Hepatocyte (in vitro differentiated cells): ENCODE data around the gene DSCAML1. TPM values are rescaled to one million over a fixed set of nuclear protein-coding genes. Genes with fewer than 3 reads are reported as not detected.

Source experiments
- DNase-seq: peaks from one replicate; pipeline ENCODE4 v3.0.0-alpha.2; 2016; ENCODE audit warnings: low spot score
- H2AFZ ChIP-seq: fragments of 200-600 bp; sonication (generic); 2 replicates; pipeline ENCODE4 v1.6.0; 2016; ENCODE audit warnings: antibody characterized with exemption, mild to moderate bottlenecking
- H3K27ac ChIP-seq: fragments of 200-600 bp; sonication (generic); 2 replicates; pipeline ENCODE4 v1.5.1; 2016; ENCODE audit warnings: mild to moderate bottlenecking
- H3K27me3 ChIP-seq: fragments of 200-600 bp; sonication (generic); 2 replicates; pipeline ENCODE4 v1.6.1; 2016
- H3K36me3 ChIP-seq: fragments of 200-600 bp; sonication (generic); replicated peaks from 2 replicates; pipeline ENCODE4 v1.5.1; 2016; ENCODE audit warnings: low read depth; ENCODE audit not compliant: insufficient read depth
- H3K4me1 ChIP-seq: fragments of 200-600 bp; sonication (generic); 2 replicates; pipeline ENCODE4 v1.5.1; 2016; ENCODE audit warnings: mild to moderate bottlenecking, moderate library complexity; ENCODE audit not compliant: insufficient read depth
- H3K4me2 ChIP-seq: fragments of 200-600 bp; sonication (generic); 2 replicates; pipeline ENCODE4 v1.6.0; 2016
- H3K4me3 ChIP-seq: fragments of 200-600 bp; sonication (generic); 2 replicates; pipeline ENCODE4 v1.5.1; 2016; ENCODE audit warnings: mild to moderate bottlenecking
- H3K79me2 ChIP-seq: fragments of 200-600 bp; sonication (generic); 2 replicates; pipeline ENCODE4 v1.6.0; 2017; ENCODE audit warnings: mild to moderate bottlenecking
- H3K9me2 ChIP-seq: fragments of 200-600 bp; sonication (generic); replicated peaks from 2 replicates; pipeline ENCODE4 v1.6.0; 2017; ENCODE audit warnings: mild to moderate bottlenecking; ENCODE audit not compliant: insufficient read depth
- H3K9me3 ChIP-seq: fragments of 200-600 bp; sonication (generic); 2 replicates; pipeline ENCODE4 v1.5.1; 2016; ENCODE audit warnings: low read depth, mild to moderate bottlenecking
- H4K20me1 ChIP-seq: fragments of 200-600 bp; sonication (generic); 2 replicates; pipeline ENCODE4 v1.6.0; 2016; ENCODE audit warnings: mild to moderate bottlenecking; ENCODE audit not compliant: insufficient read depth, poor library complexity, severe bottlenecking
- EZH2 ChIP-seq: fragments of 200-600 bp; sonication (generic); IDR thresholded peaks from 2 replicates; pipeline ENCODE4 v1.6.1; 2016; ENCODE audit warnings: antibody characterized with exemption, mild to moderate bottlenecking, borderline replicate concordance
- EZH2phosphoT487 ChIP-seq: fragments of 200-600 bp; sonication (generic); IDR thresholded peaks from one replicate; pipeline ENCODE4 v1.6.1; 2018; ENCODE audit warnings: antibody characterized with exemption, mild to moderate bottlenecking, low read depth, moderate library complexity; ENCODE audit not compliant: unreplicated experiment, severe bottlenecking
- WGBS: methylation state at CpG from one replicate; pipeline ENCODE4 v1.1.6; 2016; ENCODE audit warnings: low lambda C conversion rate; ENCODE audit errors: missing lambda C conversion rate; 5-methylcytosine and 5-hydroxymethylcytosine counted together
- polyA plus RNA-seq: library from polyadenylated mRNA; unstranded; fragments of >200 nt; fragmentation: Nextera tagmentation; extraction: Ambion mirVana; gene quantifications from 2 replicates; pipeline ENCODE4 v1.2.1, GENCODE V29; 2016
- total RNA-seq: library from RNA; depleted of rRNA; stranded (reverse); fragments of >200 nt; gene quantifications from 2 replicates; pipeline ENCODE4 v1.2.3, GENCODE V29; 2014
- TF ChIP-seq, protein P1 (sequence below): fragments of 200-600 bp; sonication (generic); IDR thresholded peaks from 2 replicates; pipeline ENCODE4 v1.5.1; 2016; ENCODE audit warnings: antibody characterized with exemption, mild to moderate bottlenecking; ENCODE audit not compliant: poor library complexity

The DSCAML1 gene
- total and polyA plus RNA-seq, 2 experiments from 2014 or later = 0.46 to 2.6 TPM

DNA sequence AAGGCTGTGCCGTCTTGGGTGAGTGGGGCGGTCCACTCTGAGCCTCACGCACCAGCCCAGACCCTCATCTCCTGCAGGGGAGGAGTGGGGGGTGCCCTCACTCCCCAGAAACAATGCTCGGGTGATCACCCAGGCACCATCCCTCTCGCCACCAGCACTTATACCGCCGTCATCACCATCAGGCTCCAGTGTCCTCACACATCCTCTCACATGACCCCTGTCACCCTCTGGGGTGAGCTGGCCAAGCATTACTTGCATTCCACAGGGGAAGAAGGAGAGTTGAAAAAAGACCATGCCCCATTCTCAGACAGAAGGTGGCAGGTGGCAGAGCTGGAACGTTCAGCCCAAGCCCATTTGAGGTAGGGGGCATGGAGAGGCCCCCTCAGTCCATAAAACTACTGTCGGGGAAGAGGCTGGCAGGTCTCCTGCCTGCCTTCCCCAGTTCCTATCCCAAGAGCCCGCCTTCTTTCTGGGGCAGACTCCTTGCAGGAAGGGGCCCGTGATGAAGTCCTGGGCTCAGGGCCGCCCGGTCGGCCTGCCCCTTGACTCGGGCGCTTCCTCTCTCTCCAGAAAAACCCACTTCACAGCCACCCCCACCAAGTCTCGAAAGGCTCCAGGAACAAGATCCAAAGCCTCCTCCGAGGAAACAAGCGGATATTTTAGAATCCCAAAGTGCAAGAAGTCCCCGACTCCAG, 153.3 kb downstream of the DSCAML1 start:
- Histone ChIP-seq H4K20me1 (no peaks in the 10 kb centered on the region), H3K9me3 (no peaks in the 10 kb centered on the region), H3K27me3 (peaks cover 4% of the 10 kb centered on the region), H3K4me2 (no peak overlapping the region), H3K27ac (no peak overlapping the region), H3K4me1 (peaks cover 4% of the 10 kb centered on the region), H3K9me2 (no peaks in the 10 kb centered on the region), H3K36me3 (no peaks in the 10 kb centered on the region), H3K4me3 (no peak overlapping the region), H3K79me2 (no peaks in the 10 kb centered on the region), H2AFZ (no peak overlapping the region)
- WGBS = 80% methylated on average over 20 of the region's 20 CpGs
- TF ChIP-seq EZH2 (no peak), EZH2phosphoT487 (no peak)
- TF ChIP-seq, protein P1, sequence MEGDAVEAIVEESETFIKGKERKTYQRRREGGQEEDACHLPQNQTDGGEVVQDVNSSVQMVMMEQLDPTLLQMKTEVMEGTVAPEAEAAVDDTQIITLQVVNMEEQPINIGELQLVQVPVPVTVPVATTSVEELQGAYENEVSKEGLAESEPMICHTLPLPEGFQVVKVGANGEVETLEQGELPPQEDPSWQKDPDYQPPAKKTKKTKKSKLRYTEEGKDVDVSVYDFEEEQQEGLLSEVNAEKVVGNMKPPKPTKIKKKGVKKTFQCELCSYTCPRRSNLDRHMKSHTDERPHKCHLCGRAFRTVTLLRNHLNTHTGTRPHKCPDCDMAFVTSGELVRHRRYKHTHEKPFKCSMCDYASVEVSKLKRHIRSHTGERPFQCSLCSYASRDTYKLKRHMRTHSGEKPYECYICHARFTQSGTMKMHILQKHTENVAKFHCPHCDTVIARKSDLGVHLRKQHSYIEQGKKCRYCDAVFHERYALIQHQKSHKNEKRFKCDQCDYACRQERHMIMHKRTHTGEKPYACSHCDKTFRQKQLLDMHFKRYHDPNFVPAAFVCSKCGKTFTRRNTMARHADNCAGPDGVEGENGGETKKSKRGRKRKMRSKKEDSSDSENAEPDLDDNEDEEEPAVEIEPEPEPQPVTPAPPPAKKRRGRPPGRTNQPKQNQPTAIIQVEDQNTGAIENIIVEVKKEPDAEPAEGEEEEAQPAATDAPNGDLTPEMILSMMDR = no peak
- DNase-seq = no peak

DNA sequence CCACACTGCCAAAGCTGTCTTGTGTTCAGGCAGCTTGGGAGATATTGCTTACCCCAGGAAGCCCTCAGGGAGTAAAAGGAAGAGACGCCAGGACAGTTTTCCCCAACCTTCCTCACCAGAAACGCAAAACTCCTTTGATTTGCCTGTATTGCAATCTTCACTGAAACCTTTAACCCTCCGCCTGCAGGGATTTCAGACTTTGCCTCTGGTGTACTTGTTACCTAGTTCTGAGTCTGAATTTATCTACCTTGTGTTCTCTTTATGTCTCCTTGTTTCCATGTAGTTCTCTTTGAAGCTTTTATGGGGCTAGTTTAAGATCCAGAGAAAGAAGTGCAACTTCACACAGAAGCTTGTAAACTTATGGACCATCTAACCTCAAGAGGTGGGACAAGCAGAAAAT, 154.2 kb downstream of the DSCAML1 start:
- Histone ChIP-seq H3K4me3 (no peak overlapping the region), H3K79me2 (no peaks in the 10 kb centered on the region), H3K9me2 (no peaks in the 10 kb centered on the region), H3K9me3 (no peaks in the 10 kb centered on the region), H3K27me3 (peaks cover 4% of the 10 kb centered on the region), H3K36me3 (no peaks in the 10 kb centered on the region), H3K4me1 (peaks cover 4% of the 10 kb centered on the region), H3K27ac (no peak overlapping the region), H2AFZ (no peak overlapping the region), H3K4me2 (no peak overlapping the region), H4K20me1 (no peaks in the 10 kb centered on the region)
- no peak for DNase-seq
- TF ChIP-seq EZH2 = no peak
- TF ChIP-seq, protein P1 = no peak
- TF ChIP-seq EZH2phosphoT487 = no peak
- 41% methylated on average over 3 of the region's 3 CpGs for WGBS

DNA sequence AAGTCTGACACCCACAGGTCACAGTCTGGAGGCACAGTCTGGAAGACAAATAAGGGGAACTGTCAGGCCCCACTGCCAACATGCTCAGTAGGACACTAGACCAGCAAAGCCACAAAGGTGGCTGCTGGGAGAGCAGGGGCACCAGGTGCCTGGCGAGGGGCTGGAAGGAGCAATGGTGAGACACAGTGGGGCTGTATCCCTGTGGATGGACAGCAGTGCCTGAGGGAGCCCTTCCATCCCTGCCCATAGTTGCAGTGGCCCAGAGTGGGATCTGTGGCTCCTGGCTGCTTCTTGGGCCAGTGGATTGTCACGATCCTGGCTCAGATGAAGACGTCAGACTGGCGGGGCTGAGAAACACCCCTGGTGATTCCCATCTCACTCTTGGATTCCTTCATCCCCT, 154.6 kb downstream of the DSCAML1 start:
- no peak overlapping the region for H3K4me2 ChIP-seq
- 77% methylated on average over 4 of the region's 4 CpGs for WGBS

More for the DNA sequence above, 154.6 kb downstream of the DSCAML1 start:
- Histone ChIP-seq H3K79me2 (no peaks in the 10 kb centered on the region), H3K9me3 (no peaks in the 10 kb centered on the region), H2AFZ (no peak overlapping the region), H3K4me1 (peaks cover 4% of the 10 kb centered on the region), H3K36me3 (no peaks in the 10 kb centered on the region), H3K27ac (no peak overlapping the region), H3K9me2 (no peaks in the 10 kb centered on the region), H3K27me3 (peaks cover 4% of the 10 kb centered on the region), H4K20me1 (no peaks in the 10 kb centered on the region), H3K4me3 (no peak overlapping the region)
- DNase-seq = no peak
- TF ChIP-seq EZH2 (no peak), EZH2phosphoT487 (no peak)
- TF ChIP-seq, protein P1 = no peak
